Adrenal gland (tissue), 5 donors: ENCODE measurements around the gene CIART.

Experiments
- CTCF ChIP-seq, 6 experiments: fragments of 450-650 bp in 4 of 6; fragments of 200-600 bp in 2 of 6; sonication (generic) in 1 of 6; IDR thresholded peaks; 1 replicate in 5 of 6; 2 replicates in 1 of 6; pipeline versions ENCODE4 v1.5.1 to v1.8.0; 2016 to 2021; ENCODE audit warnings: antibody characterized with exemption in 6 of 6, mild to moderate bottlenecking in 2 of 6, moderate library complexity in 1 of 6
- POLR2A ChIP-seq, 2 donors: fragments of 450-650 bp; IDR thresholded peaks; one replicate each; pipeline ENCODE4 v1.6.1; 2017; ENCODE audit warnings: antibody characterized with exemption in 2 of 2, mild to moderate bottlenecking in 2 of 2, moderate library complexity in 1 of 2
- donor health status: DM: no; HTN: no; CAD: no.

- TF ChIP-seq CTCF (IDR thresholded peaks at IDR 0.05): no peak
- no peak for TF ChIP-seq POLR2A (IDR thresholded peaks at IDR 0.05)
These were observed 14.5 kb upstream of the CIART start for GRCh38 chr1:150267896-150268295.
